ENCODE data around the gene DISP2.

Gene DISP2

DNA sequence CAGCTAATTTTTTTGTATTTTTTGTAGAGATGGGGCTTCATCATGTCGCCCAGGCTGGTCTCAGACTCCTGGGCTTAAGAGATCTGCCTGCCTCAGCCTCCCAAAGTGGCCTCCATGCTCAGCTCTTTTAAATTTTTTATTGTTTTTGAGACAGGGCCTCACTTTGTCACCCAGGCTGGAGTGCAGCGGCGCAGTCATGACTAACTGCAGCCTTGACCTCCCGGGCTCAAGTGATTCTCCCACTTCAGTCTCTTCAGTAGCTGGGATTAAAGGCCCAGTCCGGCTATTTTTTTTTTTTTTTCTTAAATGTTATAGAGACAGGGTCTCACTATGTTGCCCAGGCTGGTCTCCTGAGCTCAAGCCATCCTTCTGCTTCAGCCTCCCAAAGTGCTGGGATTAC lies 67.7 kb downstream of the DISP2 start:
- H3K27me3 ChIP-seq (ENCODE audit: control insufficient read depth in 1 of 2, insufficient read depth in 2 of 2, low read length in 2 of 2) = no peaks in the 10 kb centered on the region
- no peak overlapping the region for H3K9ac ChIP-seq (ENCODE audit: low read length)
- no peak overlapping the region for H3K4me3 ChIP-seq (ENCODE audit: low read depth in 1 of 2, low read length in 2 of 2)
- no peaks in the 10 kb centered on the region for H3K9me3 ChIP-seq (ENCODE audit: low read length)
- H3K27ac ChIP-seq (ENCODE audit: low read depth, low read length) = no peak overlapping the region
- no peaks in the 10 kb centered on the region for H3K36me3 ChIP-seq (ENCODE audit: insufficient read depth, low read length)
- peaks cover 12% of the 10 kb centered on the region for H3K4me1 ChIP-seq (ENCODE audit: insufficient read depth, low read length)

DNA sequence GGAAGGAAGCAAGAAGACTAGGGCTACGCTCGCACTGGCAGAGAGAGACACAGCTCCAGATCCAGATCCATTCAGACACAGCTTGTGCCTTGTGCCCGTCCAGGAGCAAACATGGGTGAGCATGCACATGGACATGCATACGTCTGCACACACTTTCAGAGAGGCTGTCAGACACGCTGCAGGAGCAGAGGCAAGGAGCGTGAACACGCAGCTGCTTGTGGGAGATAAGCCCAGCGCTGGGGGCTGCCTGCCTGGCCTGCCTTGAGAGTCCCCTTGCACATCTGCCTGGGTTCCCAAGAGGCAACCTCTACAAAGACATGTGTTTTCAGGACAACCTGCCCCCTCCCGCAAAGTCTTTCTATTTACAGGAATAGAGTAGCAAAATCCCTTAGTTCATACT lies 69.2 kb downstream of the DISP2 start:
- Histone ChIP-seq H3K27ac (ENCODE audit: low read depth, low read length) (no peak overlapping the region), H3K27me3 (ENCODE audit: control insufficient read depth in 1 of 2, insufficient read depth in 2 of 2, low read length in 2 of 2) (no peaks in the 10 kb centered on the region), H3K4me1 (ENCODE audit: insufficient read depth, low read length) (no peaks in the 10 kb centered on the region), H3K4me3 (ENCODE audit: low read depth in 1 of 2, low read length in 2 of 2) (no peak overlapping the region), H3K36me3 (ENCODE audit: insufficient read depth, low read length) (no peaks in the 10 kb centered on the region), H3K9ac (ENCODE audit: low read length) (no peak overlapping the region), H3K9me3 (ENCODE audit: low read length) (no peaks in the 10 kb centered on the region)

DNA sequence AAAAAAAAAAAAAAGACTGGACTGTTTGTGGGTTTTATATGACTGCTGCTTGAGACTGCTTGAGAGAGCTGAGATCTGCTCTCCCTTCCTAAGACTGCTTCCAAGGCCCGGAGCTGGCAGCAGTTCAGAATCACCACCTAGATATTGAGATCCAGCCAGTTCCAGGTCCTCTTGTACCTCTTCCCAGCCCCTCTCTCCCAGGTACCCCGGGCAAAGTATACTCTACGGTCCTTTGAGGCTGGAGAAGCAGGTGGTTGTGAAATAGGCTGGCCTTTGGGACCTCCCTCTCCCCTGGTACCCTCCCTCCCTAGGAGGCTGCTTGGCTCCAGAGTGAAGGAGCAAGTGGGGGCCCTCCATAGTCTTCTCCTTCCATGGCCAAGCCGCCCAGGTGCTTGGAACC lies 70.2 kb downstream of the DISP2 start:
- Histone ChIP-seq H3K27me3 (ENCODE audit: control insufficient read depth in 1 of 2, insufficient read depth in 2 of 2, low read length in 2 of 2) (no peaks in the 10 kb centered on the region), H3K27ac (ENCODE audit: low read depth, low read length) (no peak overlapping the region), H3K36me3 (ENCODE audit: insufficient read depth, low read length) (no peaks in the 10 kb centered on the region), H3K9me3 (ENCODE audit: low read length) (no peaks in the 10 kb centered on the region), H3K4me3 (ENCODE audit: low read depth in 1 of 2, low read length in 2 of 2) (no peak overlapping the region), H3K4me1 (ENCODE audit: insufficient read depth, low read length) (no peaks in the 10 kb centered on the region), H3K9ac (ENCODE audit: low read length) (no peak overlapping the region)
